CD4-positive, alpha-beta T cell treated with Interleukin-2 at 100 ng/mL for 4 hours (primary cell): ENCODE data around the gene PBXIP1.

ENCODE experiments used
- DNase-seq: peaks from one replicate; pipeline ENCODE4 v3.0.0-alpha.2; 2020; ENCODE audit warnings: low spot score

PBXIP1 gene

GRCh38 chr1:154895798-154896197 lies 60.1 kb downstream of the PBXIP1 start:
- DNase-seq = no peak
